Measurements from ENCODE around the gene IFNA13.

The IFNA13 gene

GRCh38 chr9:21367957-21368356, at the start of gene IFNA13:
IFNA13 (minus strand) TSS chr9:21368057; CDS start chr9:21368010, 47 bp downstream.
- TF ChIP-seq, protein P1, sequence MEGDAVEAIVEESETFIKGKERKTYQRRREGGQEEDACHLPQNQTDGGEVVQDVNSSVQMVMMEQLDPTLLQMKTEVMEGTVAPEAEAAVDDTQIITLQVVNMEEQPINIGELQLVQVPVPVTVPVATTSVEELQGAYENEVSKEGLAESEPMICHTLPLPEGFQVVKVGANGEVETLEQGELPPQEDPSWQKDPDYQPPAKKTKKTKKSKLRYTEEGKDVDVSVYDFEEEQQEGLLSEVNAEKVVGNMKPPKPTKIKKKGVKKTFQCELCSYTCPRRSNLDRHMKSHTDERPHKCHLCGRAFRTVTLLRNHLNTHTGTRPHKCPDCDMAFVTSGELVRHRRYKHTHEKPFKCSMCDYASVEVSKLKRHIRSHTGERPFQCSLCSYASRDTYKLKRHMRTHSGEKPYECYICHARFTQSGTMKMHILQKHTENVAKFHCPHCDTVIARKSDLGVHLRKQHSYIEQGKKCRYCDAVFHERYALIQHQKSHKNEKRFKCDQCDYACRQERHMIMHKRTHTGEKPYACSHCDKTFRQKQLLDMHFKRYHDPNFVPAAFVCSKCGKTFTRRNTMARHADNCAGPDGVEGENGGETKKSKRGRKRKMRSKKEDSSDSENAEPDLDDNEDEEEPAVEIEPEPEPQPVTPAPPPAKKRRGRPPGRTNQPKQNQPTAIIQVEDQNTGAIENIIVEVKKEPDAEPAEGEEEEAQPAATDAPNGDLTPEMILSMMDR (IDR thresholded peaks at IDR 0.05; ENCODE audit: extremely low read depth, missing control alignments): no peak
- DNase-seq (ENCODE audit: low spot score): no peak

GRCh38 chr9:21415493-21416267, 47.8 kb upstream of the IFNA13 start:
- TF ChIP-seq, protein P1 (IDR thresholded peaks at IDR 0.05; ENCODE audit: extremely low read depth, missing control alignments): no peak
- no peak for DNase-seq (ENCODE audit: low spot score)

DNA sequence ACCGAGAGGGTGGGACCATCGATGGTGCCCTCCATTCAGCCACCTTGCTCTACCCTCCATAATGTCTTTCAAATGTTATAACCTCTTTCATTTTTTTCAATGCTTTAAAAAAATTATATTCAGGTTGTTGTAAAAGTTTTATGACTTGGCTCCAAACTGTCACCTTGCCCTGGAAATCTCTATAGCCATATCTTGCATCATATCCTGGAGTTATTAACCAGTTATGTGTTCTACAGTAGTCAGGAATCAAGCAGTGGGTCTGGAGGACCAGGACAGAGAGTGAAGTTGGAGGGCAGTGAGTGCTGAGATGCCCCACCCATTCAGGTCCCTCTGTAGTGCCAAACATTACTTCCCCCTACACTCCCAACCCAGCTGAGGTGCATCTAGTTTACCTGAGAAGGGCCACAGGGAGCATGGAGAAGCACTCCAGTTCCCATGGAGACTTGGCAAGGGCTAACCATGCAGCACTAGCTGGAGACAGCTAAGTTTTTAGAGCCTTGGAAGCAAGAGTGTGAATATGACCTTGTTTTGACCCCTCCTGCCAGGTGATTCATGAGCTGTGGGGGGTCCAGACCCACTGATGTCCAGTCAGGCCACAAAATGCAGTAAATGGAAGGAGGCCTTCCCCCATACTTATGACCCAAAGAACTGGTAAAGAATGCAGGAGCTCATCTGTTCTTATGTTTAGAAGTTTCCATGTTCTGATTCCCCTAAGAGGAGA, 46.5 kb upstream of the IFNA13 start:
- no peak for DNase-seq (ENCODE audit: low spot score)
- TF ChIP-seq, protein P1 (IDR thresholded peaks at IDR 0.05; ENCODE audit: extremely low read depth, missing control alignments): no peak

DNA sequence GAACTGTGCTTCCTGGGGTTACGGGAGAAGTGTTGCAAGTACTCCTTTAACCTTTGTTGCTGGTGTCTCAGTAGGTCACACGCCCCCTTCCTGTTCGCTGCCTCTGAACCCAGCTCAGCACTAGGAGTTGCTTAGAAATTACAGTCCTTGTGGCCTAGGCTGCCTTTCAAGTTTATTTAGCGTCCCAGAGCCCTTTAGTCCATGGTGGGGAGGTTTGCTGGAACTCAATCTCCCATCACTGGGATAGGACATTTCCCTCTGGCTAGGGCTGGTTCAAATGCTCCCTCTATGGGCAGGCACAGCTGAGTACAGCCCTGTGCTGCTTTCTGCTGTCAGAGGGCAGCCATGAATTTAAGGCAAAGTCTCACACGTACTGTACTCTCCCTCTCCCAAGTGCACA, 45.8 kb upstream of the IFNA13 start:
- DNase-seq (ENCODE audit: low spot score): no peak
- TF ChIP-seq, protein P1 (IDR thresholded peaks at IDR 0.05; ENCODE audit: extremely low read depth, missing control alignments): peak; percentile 51

GRCh38 chr9:21413151-21413550, 45.3 kb upstream of the IFNA13 start:
- TF ChIP-seq, protein P1 (IDR thresholded peaks at IDR 0.05; ENCODE audit: extremely low read depth, missing control alignments): no peak
- DNase-seq (ENCODE audit: low spot score): no peak

DNA sequence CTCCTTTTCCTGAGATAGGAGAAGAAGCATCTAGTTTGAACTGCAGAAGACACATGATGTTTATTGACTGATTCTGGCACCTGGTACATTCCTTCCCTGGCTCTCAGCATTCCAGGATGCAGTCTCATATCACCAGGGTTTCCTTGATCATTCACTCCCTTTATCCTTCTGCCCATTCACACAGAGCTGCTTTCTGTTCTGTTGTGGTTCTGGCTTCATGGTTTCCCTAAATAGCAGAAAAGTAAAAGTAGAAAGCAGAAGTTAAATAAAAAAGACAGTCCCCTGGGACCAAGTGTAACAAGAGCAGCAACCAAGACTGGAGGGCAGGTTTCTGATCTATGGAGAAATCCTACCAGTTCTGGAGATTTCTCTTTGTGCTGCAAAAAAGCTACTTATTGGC, 44.2 kb upstream of the IFNA13 start:
- DNase-seq (ENCODE audit: low spot score): no peak

DNA sequence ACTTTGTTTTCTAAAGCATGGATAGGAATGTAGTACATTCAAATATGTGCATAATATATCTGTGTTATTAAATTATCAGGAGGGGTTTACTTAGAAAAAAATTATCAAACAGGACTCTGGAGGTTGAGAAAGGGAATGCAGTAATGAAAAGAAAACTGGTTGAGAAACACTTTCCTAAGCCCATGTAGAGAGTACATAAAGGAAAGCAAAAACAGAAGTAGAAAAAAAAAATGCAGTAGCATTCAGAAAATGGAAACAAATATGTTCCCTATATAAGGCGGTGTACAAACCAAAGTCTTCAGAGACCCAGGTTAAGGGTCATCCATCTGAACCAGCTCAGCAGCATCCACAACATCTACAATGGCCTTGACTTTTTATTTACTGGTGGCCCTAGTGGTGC, 41.0 kb upstream of the IFNA13 start, which contains the start of gene IFNA8:
Gene IFNA8 (plus strand): TSS at position 301 of the 400 bp plus-strand sequence. CDS start 60 bp downstream, at position 361.
- TF ChIP-seq, protein P1 (IDR thresholded peaks at IDR 0.05; ENCODE audit: extremely low read depth, missing control alignments): no peak
- no peak for DNase-seq (ENCODE audit: low spot score)

More for the DNA sequence above, 44.2 kb upstream of the IFNA13 start:
- TF ChIP-seq, protein P1 (IDR thresholded peaks at IDR 0.05; ENCODE audit: extremely low read depth, missing control alignments): no peak
